Kasumi-1 (cell line): ENCODE results near the gene EMC1.
A peak's percentile ranks its signal among the peaks of the same experiment; 100 is the strongest.
"Not testable (repeated sequence)": the region's sequence is repeated elsewhere in the genome, so short reads cannot be mapped to it uniquely, and the experiment has no call there.

Experiments used
- DNase-seq, 2 experiments: peaks; one replicate each; lab custom pipeline; 2025; lab: John Stamatoyannopoulos, UW

EMC1 gene

GRCh38 chr1:19260211-19261138 is 9.2 kb upstream of the EMC1 start:
- no peak for DNase-seq

DNA sequence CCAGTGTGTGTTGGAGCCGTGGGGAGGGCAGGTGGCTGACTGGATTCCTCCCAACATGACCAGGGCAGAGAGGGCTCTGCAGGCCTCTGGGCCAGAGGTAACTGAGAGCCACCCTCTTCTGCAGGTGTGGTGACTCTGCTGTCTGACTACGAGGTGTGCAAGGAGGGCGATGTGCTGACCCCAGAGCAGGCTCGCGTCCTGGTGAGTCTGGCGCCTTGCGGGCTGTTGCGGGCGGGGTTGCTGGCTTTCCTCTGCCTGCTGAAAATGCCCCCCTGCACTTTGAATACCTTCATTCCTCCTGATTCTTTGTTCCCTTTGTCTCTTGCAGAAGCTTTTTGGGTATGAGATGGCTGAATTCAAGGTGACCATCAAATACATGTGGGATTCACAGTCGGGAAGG is 7.0 kb upstream of the EMC1 start:
- no peak for DNase-seq

- DNase-seq: no peak
Observed at GRCh38 chr1:19257178-19257914, 6.0 kb upstream of the EMC1 start.

DNA sequence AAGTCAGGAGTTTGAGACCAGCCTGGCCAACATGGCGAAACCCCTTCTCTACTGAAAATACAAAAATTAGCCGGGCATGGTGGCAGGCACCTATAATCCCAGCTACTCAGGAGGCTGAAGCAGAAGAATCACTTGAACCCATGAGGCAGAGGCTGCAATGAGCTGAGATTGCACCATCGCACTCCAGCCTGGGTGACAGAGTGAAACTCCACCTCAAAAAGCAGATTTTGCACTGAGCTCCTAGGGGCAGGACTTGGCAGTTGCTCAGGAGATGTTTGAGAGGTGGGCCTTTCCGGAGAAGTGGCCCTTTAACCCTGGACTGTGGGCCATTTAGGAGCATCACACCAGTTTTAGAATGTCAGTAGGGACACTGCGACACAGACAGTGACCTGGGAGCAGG is 5.0 kb upstream of the EMC1 start:
- not testable (repeated sequence) for DNase-seq

GRCh38 chr1:19255288-19255687 is 4.0 kb upstream of the EMC1 start:
- no peak for DNase-seq

DNA sequence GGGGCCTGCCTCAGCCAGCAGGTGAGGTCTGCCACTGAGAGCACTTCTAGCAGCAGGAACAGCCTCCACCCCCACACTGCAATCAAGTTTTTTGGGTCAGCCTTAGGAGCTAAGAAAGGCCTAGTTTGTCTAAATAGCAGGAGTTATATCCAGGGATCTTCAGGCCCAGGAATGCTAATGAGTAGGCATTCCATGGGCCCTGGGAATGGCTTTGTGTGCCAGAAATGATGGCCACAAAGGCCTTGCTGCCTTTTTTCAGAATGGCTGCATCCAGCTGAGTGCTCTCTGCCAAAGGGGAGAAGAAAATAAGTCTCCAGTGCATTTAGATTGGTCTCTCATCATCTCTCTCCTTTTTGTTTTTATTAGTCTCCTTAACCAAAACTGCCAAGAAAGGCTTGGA is 3.1 kb upstream of the EMC1 start:
- no peak for DNase-seq

DNA sequence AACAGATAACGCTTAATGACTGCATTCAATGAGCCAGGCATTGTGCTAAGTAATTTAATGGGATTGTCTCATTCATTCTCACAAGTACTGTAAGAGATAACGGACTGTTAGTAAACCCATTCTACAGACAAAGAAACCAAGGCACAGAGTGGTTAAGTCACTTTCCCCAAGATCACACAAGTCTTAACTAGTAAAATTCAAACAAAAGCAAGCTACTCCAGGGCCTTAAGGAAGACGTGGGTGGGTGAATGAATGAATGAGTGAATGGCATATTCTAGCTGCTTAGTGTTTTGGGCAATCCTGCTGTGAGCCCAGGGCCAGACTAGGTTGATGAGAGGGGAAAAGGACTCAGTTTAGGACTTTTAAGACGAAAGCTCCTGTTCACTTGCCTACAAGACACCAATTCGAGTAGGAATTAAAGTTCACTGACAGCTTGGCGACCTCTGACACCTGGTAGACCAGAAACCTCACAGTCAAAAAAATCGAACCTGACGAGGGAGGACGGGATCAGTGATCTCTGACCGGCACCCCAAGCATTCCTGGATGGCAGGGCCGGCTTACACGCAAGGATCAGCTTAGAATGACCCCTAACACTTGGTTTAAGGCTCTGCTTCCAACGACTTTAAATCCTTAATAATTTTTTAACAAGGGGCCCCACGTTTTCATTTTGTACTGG is 557 bp downstream of the EMC1 start:
- no peak for DNase-seq

DNA sequence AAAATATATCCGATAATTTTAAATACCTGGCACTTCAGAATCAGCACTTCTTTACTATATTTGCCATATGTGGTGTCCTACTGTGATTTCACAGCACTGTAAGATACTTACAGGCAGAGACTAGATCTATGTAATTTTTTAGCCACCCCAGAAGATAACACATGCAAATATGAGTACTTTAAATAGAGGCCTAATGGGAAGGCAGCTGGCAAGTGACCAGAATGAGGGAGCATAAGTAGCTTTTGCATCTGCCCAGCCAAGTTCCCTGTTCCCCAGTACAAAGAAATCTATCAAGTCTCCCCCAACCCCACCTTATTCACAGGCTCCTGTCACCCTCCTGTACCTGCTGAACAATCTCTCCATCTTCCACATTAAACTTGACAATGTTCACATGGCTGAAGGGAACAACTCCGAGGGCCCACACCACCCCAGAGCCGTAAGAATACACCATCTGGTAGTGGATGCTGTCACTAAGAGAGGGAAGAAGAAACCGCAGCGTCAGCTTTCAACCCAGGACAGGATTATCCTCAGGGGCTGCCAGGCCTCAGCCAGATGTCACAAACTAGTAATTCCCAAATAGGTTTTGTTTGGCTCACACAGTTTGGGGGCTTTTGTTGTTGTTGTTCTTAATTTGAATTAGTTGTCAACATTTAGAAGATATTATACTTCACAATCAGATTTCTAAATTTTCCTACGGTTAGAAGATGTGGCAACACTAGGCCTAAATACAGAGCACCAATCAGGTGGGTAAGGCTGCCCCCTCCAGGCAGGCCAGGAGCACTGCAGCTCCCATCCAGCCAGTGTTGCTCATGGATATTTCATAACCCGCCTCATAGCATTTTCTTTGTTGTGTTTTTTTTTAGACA is 10.4 kb downstream of the EMC1 start:
- DNase-seq: peak; percentile 71 to 72

GRCh38 chr1:19239876-19240275 is 11.4 kb downstream of the EMC1 start:
- DNase-seq: no peak

- DNase-seq: no peak
Observed at GRCh38 chr1:19234224-19234623, 17.1 kb downstream of the EMC1 start.

DNA sequence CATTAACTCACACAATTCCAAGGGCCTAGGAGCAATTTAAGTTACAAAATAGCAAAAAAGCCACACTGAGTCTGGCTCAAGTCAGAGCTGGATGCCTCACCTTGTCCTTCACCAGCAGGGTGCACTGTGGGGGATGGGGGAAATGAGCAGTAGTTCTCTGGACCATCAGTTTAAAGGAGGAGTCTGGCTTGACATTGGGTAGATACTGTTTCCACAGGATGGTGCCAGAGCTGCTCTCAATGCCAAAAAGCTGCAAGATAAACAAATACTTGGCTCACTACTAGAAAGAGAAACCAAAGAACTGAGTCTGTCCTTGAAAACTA is 18.8 kb downstream of the EMC1 start:
- DNase-seq: peak in 1 of 2 experiments; percentile 1

- not testable (repeated sequence) for DNase-seq
Observed at GRCh38 chr1:19231736-19232523, 19.4 kb downstream of the EMC1 start.

DNA sequence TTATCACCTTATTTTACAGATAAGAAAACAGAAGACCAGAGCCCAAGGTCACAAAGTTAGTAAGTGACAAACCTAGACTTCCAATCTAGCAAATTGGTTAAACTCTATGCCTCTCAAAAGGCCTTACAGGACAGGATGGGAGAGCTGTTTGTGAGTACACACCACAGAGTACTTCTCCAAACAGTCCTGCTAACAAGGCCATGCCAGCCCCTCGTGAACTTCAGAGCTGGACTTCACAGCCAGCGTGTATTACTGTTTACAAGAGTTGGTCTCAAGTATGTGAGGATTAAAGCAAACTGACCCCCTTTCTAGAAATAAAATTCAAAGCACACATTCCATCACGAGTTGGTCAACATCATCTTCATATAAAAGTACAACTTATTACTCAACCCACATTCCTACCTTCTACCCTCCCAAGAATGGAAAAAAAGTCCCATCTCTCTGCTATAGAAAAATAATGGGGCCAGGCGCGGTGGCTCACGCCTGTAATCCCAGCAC is 21.4 kb downstream of the EMC1 start:
- DNase-seq: no peak

DNA sequence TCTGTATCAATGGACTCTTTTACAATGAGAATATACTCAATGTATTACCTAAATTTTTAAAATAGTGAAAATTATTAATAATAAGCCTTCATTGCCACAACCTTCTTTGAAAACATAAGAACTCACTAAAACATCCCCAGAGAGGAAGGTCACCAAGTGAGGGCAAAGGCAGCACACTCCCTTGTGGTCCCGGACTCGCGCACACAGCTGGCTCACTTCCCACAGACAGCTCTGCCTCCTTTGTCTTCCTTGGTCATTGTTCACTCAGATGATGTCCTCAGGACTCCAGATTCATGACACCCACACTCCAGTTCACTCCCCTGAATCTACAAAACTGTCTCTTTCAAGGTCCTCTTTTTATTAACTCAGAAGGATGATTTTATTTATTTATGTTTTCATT is 22.1 kb downstream of the EMC1 start:
- DNase-seq: no peak

- no peak for DNase-seq
Observed at GRCh38 chr1:19222979-19223824, 28.1 kb downstream of the EMC1 start.

GRCh38 chr1:19222573-19222972 is 28.8 kb downstream of the EMC1 start:
- no peak for DNase-seq

DNA sequence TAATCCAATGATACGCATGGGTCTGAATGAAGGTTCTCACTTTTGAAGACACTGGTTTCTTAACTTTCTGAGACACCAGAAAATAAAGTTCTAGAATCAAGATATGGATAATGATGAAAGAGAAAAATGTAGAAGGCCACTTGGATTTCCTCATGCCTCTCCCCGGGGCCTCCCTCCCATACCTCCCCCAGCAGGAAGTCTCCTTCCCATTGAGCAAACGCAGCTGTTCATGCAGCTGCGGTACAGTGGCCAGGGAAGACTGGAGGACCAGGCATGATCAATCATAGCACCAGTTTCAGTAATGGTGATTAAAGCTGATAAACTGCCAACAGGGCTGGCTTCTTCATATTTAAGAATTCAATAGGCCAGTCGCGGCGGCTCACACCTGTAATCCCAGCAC is 30.3 kb downstream of the EMC1 start:
- DNase-seq: peak in 1 of 2 experiments; percentile 2

DNA sequence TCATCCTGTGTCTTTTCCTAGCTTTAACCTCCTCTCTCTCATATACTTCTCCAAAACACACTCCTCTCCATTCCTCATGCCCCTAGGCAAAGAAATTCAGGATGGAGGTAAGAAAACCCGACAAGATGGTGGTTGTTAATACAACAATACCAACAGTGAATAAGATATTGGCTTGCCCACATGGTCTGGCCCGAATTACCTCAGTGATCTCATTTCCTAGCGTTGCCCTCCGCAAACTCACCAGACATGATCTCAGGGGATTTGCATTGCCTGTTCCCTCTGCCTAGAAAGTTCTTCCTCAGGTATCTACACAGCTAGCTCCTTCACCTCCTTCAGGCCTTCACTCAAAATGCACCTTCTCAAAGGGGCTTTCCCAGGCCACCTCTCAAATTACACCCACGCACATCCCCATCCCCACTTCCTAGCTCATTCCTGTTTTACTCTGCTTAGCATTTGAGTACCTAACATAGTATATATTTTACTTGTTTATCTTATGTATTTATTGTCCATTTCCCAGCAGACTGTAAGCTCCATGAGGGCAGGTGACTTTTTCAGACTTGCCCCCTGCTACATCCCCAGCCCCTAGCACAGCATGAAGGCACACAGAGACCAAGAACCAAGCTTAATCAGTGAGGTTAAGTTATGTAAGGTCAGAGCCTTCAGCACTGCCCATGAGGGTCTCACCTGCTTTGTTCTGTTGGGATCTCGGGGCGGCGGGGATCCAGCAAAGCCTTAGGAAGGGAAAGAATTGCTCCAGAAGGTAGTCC is 31.1 kb downstream of the EMC1 start:
- no peak for DNase-seq

- no peak for DNase-seq
Observed at GRCh38 chr1:19219451-19219850, 31.9 kb downstream of the EMC1 start.
